HepG2 (cell line): ENCODE data around the gene SERPINE2. TPM values are rescaled to one million over a fixed set of nuclear protein-coding genes. Genes with fewer than 3 reads are reported as not detected.

Experiments used
- CBX5 ChIP-seq: sonication (generic); formaldehyde crosslinking; IDR thresholded peaks from 2 replicates; pipeline ENCODE4 v1.4.0; 2020; ENCODE audit warnings: missing genetic modification reagents, borderline replicate concordance
- CREB1 ChIP-seq, 2 experiments: fragments of 450-650 bp in 1 of 2; IDR thresholded peaks; 2 replicates each; pipeline ENCODE4 v1.6.1; 2016 to 2017; ENCODE audit warnings: control low read depth in 1 of 2, mild to moderate bottlenecking in 1 of 2, missing compliant biosample characterization in 1 of 2, missing genetic modification characterization in 1 of 2
- ELF1 ChIP-seq: sonication (generic); formaldehyde crosslinking; IDR thresholded peaks from 2 replicates; pipeline ENCODE4 v1.4.0; 2020; ENCODE audit warnings: missing genetic modification reagents
- FOXA3 ChIP-seq: IDR thresholded peaks from 2 replicates; pipeline ENCODE4 v1.6.1; 2016; ENCODE audit warnings: missing genetic modification reagents, missing compliant biosample characterization
- FOXJ3 ChIP-seq: sonication (generic); formaldehyde crosslinking; IDR thresholded peaks from 2 replicates; pipeline ENCODE4 v1.4.0; 2020; ENCODE audit warnings: missing genetic modification reagents, mild to moderate bottlenecking, borderline replicate concordance
- ISL2 ChIP-seq: sonication (generic); formaldehyde crosslinking; IDR thresholded peaks from 2 replicates; pipeline ENCODE4 v1.5.0; 2020; ENCODE audit warnings: missing genetic modification reagents
- NR2F1 ChIP-seq, 2 experiments: fragments of 450-650 bp in 1 of 2; formaldehyde crosslinking in 1 of 2; IDR thresholded peaks; 2 replicates each; pipeline versions ENCODE4 v1.5.0 to v1.6.1; 2016 to 2020; ENCODE audit warnings: mild to moderate bottlenecking in 1 of 2, missing compliant biosample characterization in 1 of 2, missing genetic modification reagents in 1 of 2, moderate library complexity in 1 of 2
- ONECUT2 ChIP-seq: sonication (generic); formaldehyde crosslinking; IDR thresholded peaks from 2 replicates; pipeline ENCODE4 v1.4.0; 2020; ENCODE audit warnings: missing genetic modification reagents
- RCOR2 ChIP-seq: IDR thresholded peaks from 2 replicates; pipeline ENCODE4 v1.6.1; 2016; ENCODE audit warnings: missing biosample characterization, missing genetic modification reagents
- SOX5 ChIP-seq: IDR thresholded peaks from 2 replicates; pipeline ENCODE4 v1.6.1; 2016; ENCODE audit warnings: borderline replicate concordance
- STAT5B ChIP-seq: sonication (generic); formaldehyde crosslinking; IDR thresholded peaks from 2 replicates; pipeline ENCODE4 v1.4.0; 2020; ENCODE audit warnings: missing genetic modification reagents
- XRCC5 ChIP-seq: fragments of 200-400 bp; formaldehyde crosslinking; optimal IDR thresholded peaks from 2 replicates; pipeline ENCODE3; 2017; ENCODE audit warnings: mild to moderate bottlenecking, low read length
- YEATS4 ChIP-seq: sonication (generic); formaldehyde crosslinking; IDR thresholded peaks from 2 replicates; pipeline ENCODE4 v1.4.0; 2020; ENCODE audit warnings: missing genetic modification reagents, borderline replicate concordance
- ZNF264 ChIP-seq: sonication (generic); formaldehyde crosslinking; IDR thresholded peaks from 2 replicates; pipeline ENCODE4 v1.4.0; 2020; ENCODE audit warnings: missing genetic modification reagents
- ZSCAN20 ChIP-seq: sonication (generic); formaldehyde crosslinking; IDR thresholded peaks from 2 replicates; pipeline ENCODE4 v1.4.0; 2020; ENCODE audit warnings: missing genetic modification reagents, mild to moderate bottlenecking, borderline replicate concordance
- polyA plus RNA-seq, 8 experiments: library from polyadenylated mRNA; depleted of rRNA in 3 of 8; stranded (reverse) in 7 of 8; unstranded in 1 of 8; fragments of >200 nt; fragmentation: Illumina TruSeq in 4 of 8; extraction: Trizol in 4 of 8; gene quantifications; 2 replicates each; pipeline versions ENCODE4 v1.2.1 to v1.2.3, GENCODE V29; 2011 to 2016; ENCODE audit warnings: low read depth in 4 of 8, missing spikeins in 1 of 8, mixed read lengths in 1 of 8; ENCODE audit not compliant: insufficient read depth in 1 of 8
- total RNA-seq, 5 experiments: library from RNA; depleted of rRNA; stranded (reverse); fragments of >200 nt; fragmentation: Illumina TruSeq; extraction: Trizol; gene quantifications; 2 replicates each; pipeline ENCODE4 v1.2.3, GENCODE V29; 2016; ENCODE audit warnings: low read depth in 1 of 5
- TF ChIP-seq, protein P1 (sequence below): sonication (generic); formaldehyde crosslinking; IDR thresholded peaks from 2 replicates; pipeline ENCODE4 v1.4.0; 2020; ENCODE audit warnings: missing genetic modification reagents
- TF ChIP-seq, protein P2 (sequence below): sonication (generic); formaldehyde crosslinking; IDR thresholded peaks from 2 replicates; pipeline ENCODE4 v1.4.0; 2020; ENCODE audit warnings: mild to moderate bottlenecking, missing genetic modification reagents
- TF ChIP-seq, protein P3 (sequence below): sonication (generic); formaldehyde crosslinking; IDR thresholded peaks from 2 replicates; pipeline ENCODE4 v1.4.0; 2020; ENCODE audit warnings: missing genetic modification reagents
- TF ChIP-seq, protein P4 (sequence below): sonication (generic); formaldehyde crosslinking; IDR thresholded peaks from 2 replicates; pipeline ENCODE4 v1.5.1; 2020; ENCODE audit warnings: missing genetic modification reagents, mild to moderate bottlenecking, borderline replicate concordance

The SERPINE2 gene
- total and polyA plus RNA-seq, 2 of the 13 experiments (the other 11 are each of a cell fraction or from before 2014, with no cell fraction given) = 7.9 to 18.1 TPM

DNA sequence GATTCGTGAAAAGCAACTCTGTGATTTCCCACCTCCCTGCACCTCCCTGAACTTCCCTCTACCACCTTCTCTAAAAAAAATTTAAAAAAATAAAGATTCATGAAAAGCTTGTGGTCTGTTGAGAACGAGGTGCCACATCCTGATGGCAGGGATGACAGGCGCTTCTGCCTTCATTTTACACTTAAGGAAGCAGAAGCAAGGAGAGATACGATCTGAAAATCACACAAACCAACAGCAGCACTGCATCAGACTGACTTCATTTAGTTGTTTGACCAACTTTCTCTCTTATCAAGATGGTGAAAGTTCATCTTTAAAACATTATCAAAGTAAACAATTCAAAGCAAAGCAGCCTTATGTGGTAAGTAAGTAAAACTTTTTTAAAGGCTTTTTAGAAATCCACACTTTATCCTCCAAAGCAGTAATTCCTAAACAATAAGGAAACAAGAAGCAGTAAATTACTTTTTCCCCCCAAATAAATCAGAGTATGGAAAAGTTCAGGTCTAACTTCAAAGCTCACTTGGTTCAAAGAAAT lies 109.4 kb downstream of the SERPINE2 start (continued):
- TF ChIP-seq, protein P1, sequence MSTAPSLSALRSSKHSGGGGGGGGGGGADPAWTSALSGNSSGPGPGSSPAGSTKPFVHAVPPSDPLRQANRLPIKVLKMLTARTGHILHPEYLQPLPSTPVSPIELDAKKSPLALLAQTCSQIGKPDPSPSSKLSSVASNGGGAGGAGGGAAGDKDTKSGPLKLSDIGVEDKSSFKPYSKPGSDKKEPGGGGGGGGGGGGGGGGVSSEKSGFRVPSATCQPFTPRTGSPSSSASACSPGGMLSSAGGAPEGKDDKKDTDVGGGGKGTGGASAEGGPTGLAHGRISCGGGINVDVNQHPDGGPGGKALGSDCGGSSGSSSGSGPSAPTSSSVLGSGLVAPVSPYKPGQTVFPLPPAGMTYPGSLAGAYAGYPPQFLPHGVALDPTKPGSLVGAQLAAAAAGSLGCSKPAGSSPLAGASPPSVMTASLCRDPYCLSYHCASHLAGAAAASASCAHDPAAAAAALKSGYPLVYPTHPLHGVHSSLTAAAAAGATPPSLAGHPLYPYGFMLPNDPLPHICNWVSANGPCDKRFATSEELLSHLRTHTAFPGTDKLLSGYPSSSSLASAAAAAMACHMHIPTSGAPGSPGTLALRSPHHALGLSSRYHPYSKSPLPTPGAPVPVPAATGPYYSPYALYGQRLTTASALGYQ (CRISPR knock-in tag) = peak; percentile 29
- TF ChIP-seq ONECUT2 (CRISPR knock-in tag) = 0 out of 2 replicates have a peak, but pooled peaks have one; percentile 11
- TF ChIP-seq YEATS4 = peak; percentile 55; the same call in 1 of the 2 replicates
- no peak for TF ChIP-seq STAT5B (CRISPR knock-in tag)
- no peak for TF ChIP-seq CREB1 (IDR thresholded peaks at IDR 0.05)
- TF ChIP-seq CREB1 (CRISPR knock-in tag; IDR thresholded peaks at IDR 0.05) = no peak
- peak; percentile 83 for TF ChIP-seq ISL2 (CRISPR knock-in tag)
- TF ChIP-seq FOXA3 (CRISPR knock-in tag) = 0 out of 2 replicates have a peak, but pooled peaks have one; percentile 27
- no peak for TF ChIP-seq XRCC5
- TF ChIP-seq, protein P2, sequence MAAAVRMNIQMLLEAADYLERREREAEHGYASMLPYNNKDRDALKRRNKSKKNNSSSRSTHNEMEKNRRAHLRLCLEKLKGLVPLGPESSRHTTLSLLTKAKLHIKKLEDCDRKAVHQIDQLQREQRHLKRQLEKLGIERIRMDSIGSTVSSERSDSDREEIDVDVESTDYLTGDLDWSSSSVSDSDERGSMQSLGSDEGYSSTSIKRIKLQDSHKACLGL = no peak
- TF ChIP-seq SOX5 (CRISPR knock-in tag) = no peak; the same call in 1 of the 2 replicates
- TF ChIP-seq, protein P3, sequence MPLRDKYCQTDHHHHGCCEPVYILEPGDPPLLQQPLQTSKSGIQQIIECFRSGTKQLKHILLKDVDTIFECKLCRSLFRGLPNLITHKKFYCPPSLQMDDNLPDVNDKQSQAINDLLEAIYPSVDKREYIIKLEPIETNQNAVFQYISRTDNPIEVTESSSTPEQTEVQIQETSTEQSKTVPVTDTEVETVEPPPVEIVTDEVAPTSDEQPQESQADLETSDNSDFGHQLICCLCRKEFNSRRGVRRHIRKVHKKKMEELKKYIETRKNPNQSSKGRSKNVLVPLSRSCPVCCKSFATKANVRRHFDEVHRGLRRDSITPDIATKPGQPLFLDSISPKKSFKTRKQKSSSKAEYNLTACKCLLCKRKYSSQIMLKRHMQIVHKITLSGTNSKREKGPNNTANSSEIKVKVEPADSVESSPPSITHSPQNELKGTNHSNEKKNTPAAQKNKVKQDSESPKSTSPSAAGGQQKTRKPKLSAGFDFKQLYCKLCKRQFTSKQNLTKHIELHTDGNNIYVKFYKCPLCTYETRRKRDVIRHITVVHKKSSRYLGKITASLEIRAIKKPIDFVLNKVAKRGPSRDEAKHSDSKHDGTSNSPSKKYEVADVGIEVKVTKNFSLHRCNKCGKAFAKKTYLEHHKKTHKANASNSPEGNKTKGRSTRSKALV (CRISPR knock-in tag) = peak; percentile 35; the same call in 1 of the 2 replicates
- TF ChIP-seq ZNF264 (CRISPR knock-in tag) = peak; percentile 56
- TF ChIP-seq ELF1 (CRISPR knock-in tag) = 0 out of 2 replicates have a peak, but pooled peaks have one; percentile 6
- TF ChIP-seq RCOR2 (CRISPR knock-in tag) = no peak
- peak; percentile 75; the same call in 1 of the 2 replicates for TF ChIP-seq FOXJ3 (CRISPR knock-in tag)
- TF ChIP-seq CBX5 (CRISPR knock-in tag) = no peak
- peak in 1 of 2 experiments; percentile 15; a peak in 1 of 4 replicates for TF ChIP-seq NR2F1 (CRISPR knock-in tag; IDR thresholded peaks at IDR 0.05)
- peak; percentile 62; the same call in 1 of the 2 replicates for TF ChIP-seq ZSCAN20 (CRISPR knock-in tag)
- TF ChIP-seq, protein P4, sequence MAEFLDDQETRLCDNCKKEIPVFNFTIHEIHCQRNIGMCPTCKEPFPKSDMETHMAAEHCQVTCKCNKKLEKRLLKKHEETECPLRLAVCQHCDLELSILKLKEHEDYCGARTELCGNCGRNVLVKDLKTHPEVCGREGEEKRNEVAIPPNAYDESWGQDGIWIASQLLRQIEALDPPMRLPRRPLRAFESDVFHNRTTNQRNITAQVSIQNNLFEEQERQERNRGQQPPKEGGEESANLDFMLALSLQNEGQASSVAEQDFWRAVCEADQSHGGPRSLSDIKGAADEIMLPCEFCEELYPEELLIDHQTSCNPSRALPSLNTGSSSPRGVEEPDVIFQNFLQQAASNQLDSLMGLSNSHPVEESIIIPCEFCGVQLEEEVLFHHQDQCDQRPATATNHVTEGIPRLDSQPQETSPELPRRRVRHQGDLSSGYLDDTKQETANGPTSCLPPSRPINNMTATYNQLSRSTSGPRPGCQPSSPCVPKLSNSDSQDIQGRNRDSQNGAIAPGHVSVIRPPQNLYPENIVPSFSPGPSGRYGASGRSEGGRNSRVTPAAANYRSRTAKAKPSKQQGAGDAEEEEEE (CRISPR knock-in tag) = no peak
